PC-9 (cell line): ENCODE results near the gene ERCC2. TPM values are rescaled to one million over a fixed set of nuclear protein-coding genes. Genes with fewer than 3 reads are reported as not detected.

Source experiments
- BruUV-seq: library from RNA; stranded (reverse); fragments of 400-500 nt; replicated peaks from 2 replicates; lab custom pipeline; 2021; lab: Mats Ljungman, UMichigan
- CTCF ChIA-PET: fragments of 300-600 bp; sonication (Branson Sonifier 250); formaldehyde crosslinking; loops from one replicate; lab custom pipeline; 2022; ENCODE audit warnings: antibody characterized with exemption; lab: Charles Lee
- POLR2A ChIA-PET: fragments of 300-600 bp; sonication (Branson Sonifier 250); formaldehyde crosslinking; loops from one replicate; lab custom pipeline; 2022; ENCODE audit warnings: antibody characterized with exemption; ENCODE audit not compliant: unreplicated experiment; lab: Charles Lee
- DNase-seq, 2 experiments: peaks; one replicate each; pipeline versions ENCODE4 v3.0.0 to v3.0.0-alpha.2; 2015 to 2022; ENCODE audit warnings: mixed read lengths in 1 of 2
- H2AFZ ChIP-seq: fragments of 200-600 bp; sonication (generic); 2 replicates; pipeline ENCODE4 v1.8.1; 2017; ENCODE audit warnings: antibody characterized with exemption
- H3F3A ChIP-seq: fragments of 200-600 bp; sonication (generic); 2 replicates; pipeline ENCODE4 v1.8.1; 2017; ENCODE audit warnings: antibody characterized with exemption, mild to moderate bottlenecking, low read depth; ENCODE audit not compliant: insufficient read depth
- H3K27ac ChIP-seq: fragments of 200-600 bp; sonication (generic); 2 replicates; pipeline ENCODE4 v1.6.1; 2016; ENCODE audit warnings: mixed run types
- H3K27me3 ChIP-seq: fragments of 200-600 bp; sonication (generic); 2 replicates; pipeline ENCODE4 v1.6.1; 2016; ENCODE audit warnings: low read depth, mixed run types; ENCODE audit not compliant: insufficient read depth
- H3K36me3 ChIP-seq: fragments of 200-600 bp; sonication (generic); 2 replicates; pipeline ENCODE4 v1.6.1; 2016; ENCODE audit warnings: low read depth, mixed run types
- H3K4me1 ChIP-seq: fragments of 200-600 bp; sonication (generic); replicated peaks from 2 replicates; pipeline ENCODE4 v1.6.1; 2016; ENCODE audit warnings: mixed run types; ENCODE audit not compliant: insufficient read depth
- H3K4me2 ChIP-seq: fragments of 200-600 bp; sonication (generic); 2 replicates; pipeline ENCODE4 v1.6.1; 2017; ENCODE audit warnings: mixed run types
- H3K4me3 ChIP-seq: fragments of 200-600 bp; sonication (generic); 2 replicates; pipeline ENCODE4 v1.6.1; 2016; ENCODE audit warnings: mixed run types
- H3K79me2 ChIP-seq: fragments of 200-600 bp; sonication (generic); 2 replicates; pipeline ENCODE4 v1.6.1; 2017; ENCODE audit warnings: low read depth, mixed run types
- H3K9me2 ChIP-seq: fragments of 200-600 bp; sonication (generic); 2 replicates; pipeline ENCODE4 v1.8.1; 2017; ENCODE audit warnings: mild to moderate bottlenecking; ENCODE audit not compliant: insufficient read depth
- H3K9me3 ChIP-seq: fragments of 200-600 bp; sonication (generic); 2 replicates; pipeline ENCODE4 v1.8.1; 2016; ENCODE audit warnings: low read depth; ENCODE audit not compliant: insufficient read depth
- H4K20me1 ChIP-seq: fragments of 200-600 bp; sonication (generic); 2 replicates; pipeline ENCODE4 v1.8.1; 2017; ENCODE audit not compliant: insufficient read depth
- CTCF ChIP-seq: fragments of 200-600 bp; sonication (generic); conservative IDR thresholded peaks from 2 replicates; pipeline ENCODE4 v1.6.1; 2017; ENCODE audit warnings: mixed run types, antibody characterized with exemption, mild to moderate bottlenecking, moderate library complexity
- EZH2 ChIP-seq: fragments of 200-600 bp; sonication (generic); IDR thresholded peaks from 2 replicates; pipeline ENCODE4 v1.8.0; 2017; ENCODE audit warnings: antibody characterized with exemption, low read depth
- intact Hi-C: fragments of 100-400 bp; cut with micrococcal nuclease; formaldehyde crosslinking; loops from one replicate; pipeline ENCODE4 v1.10.0; 2022; ENCODE audit not compliant: unreplicated experiment
- total RNA-seq: library from RNA; stranded (reverse); gene quantifications from 2 replicates; pipeline ENCODE4 v1.2.3, GENCODE V29; 2021

The ERCC2 gene
- total RNA-seq, 1 experiment from 2014 or later: 33.1 TPM

- no peak overlapping the region for H2AFZ ChIP-seq
- BruUV-seq: no TSS peak
- no peaks in the 10 kb centered on the region for H3K79me2 ChIP-seq
- H4K20me1 ChIP-seq: no peaks in the 10 kb centered on the region
- POLR2A ChIA-PET: no interaction called here
- H3K27me3 ChIP-seq: no peaks in the 10 kb centered on the region
- H3K4me1 ChIP-seq: no peaks in the 10 kb centered on the region
- no peaks in the 10 kb centered on the region for H3K9me2 ChIP-seq
- DNase-seq: no peak
- no peaks in the 10 kb centered on the region for H3K36me3 ChIP-seq
- H3K9me3 ChIP-seq: no peaks in the 10 kb centered on the region
- no peak overlapping the region for H3K27ac ChIP-seq
- peaks cover 9% of the 10 kb centered on the region for H3F3A ChIP-seq
- no peak for TF ChIP-seq EZH2
- TF ChIP-seq CTCF: no peak
- intact Hi-C loops: no loop called here
- H3K4me2 ChIP-seq: no peak overlapping the region
- H3K4me3 ChIP-seq: no peak overlapping the region
- CTCF ChIA-PET: no interaction called here
Observed at GRCh38 chr19:45303269-45304060, 66.9 kb downstream of the ERCC2 start.

GRCh38 chr19:45302416-45302815, 68.0 kb downstream of the ERCC2 start:
- Histone ChIP-seq H3K79me2 (no peaks in the 10 kb centered on the region), H4K20me1 (no peaks in the 10 kb centered on the region), H3K4me2 (no peak overlapping the region), H2AFZ (no peak overlapping the region), H3K4me3 (no peak overlapping the region), H3K9me3 (no peaks in the 10 kb centered on the region), H3K27me3 (no peaks in the 10 kb centered on the region), H3K9me2 (no peaks in the 10 kb centered on the region), H3F3A (peaks cover 6% of the 10 kb centered on the region), H3K36me3 (no peaks in the 10 kb centered on the region), H3K27ac (no peak overlapping the region), H3K4me1 (no peaks in the 10 kb centered on the region)
- no TSS peak for BruUV-seq
- ChIA-PET CTCF (no interaction called here), POLR2A (no interaction called here)
- intact Hi-C loops: no loop called here
- DNase-seq: no peak
- TF ChIP-seq CTCF (no peak), EZH2 (no peak)

Other genes with a start within 250 kb of the ERCC2 start
- 0.37 and 0.75 TPM in 2 replicates for gene NKPD1, start 209.6 kb downstream of the ERCC2 start, total RNA-seq
- gene TRAPPC6A, start 192.3 kb downstream of the ERCC2 start, total RNA-seq: 61.6 and 104 TPM in 2 replicates
- gene BLOC1S3, start 191.8 kb downstream of the ERCC2 start, total RNA-seq: 11.5 and 17.8 TPM in 2 replicates
- gene EXOC3L2, start 125.2 kb downstream of the ERCC2 start, total RNA-seq: not detected in 2 replicates
- gene MARK4, start 119.3 kb downstream of the ERCC2 start, total RNA-seq: 49.4 and 85.8 TPM in 2 replicates
- not detected in 2 replicates for gene CKM, start 47.7 kb downstream of the ERCC2 start, total RNA-seq
- 20.6 and 30.7 TPM in 2 replicates for gene KLC3, start 29.8 kb downstream of the ERCC2 start, total RNA-seq
- gene PPP1R13L, start 34.5 kb upstream of the ERCC2 start, total RNA-seq: 113 and 121 TPM in 2 replicates
- gene POLR1G, start 36.1 kb upstream of the ERCC2 start, total RNA-seq: 9.6 and 11.5 TPM in 2 replicates
- gene ERCC1, start 53.3 kb upstream of the ERCC2 start, total RNA-seq: 102 and 138 TPM in 2 replicates
- gene FOSB, start 97.4 kb upstream of the ERCC2 start, total RNA-seq: 7.9 and 16.5 TPM in 2 replicates
- gene RTN2, start 126.5 kb upstream of the ERCC2 start, total RNA-seq: 49.6 and 50.1 TPM in 2 replicates
- 5.0 and 9.5 TPM in 2 replicates for gene PPM1N, start 127.9 kb upstream of the ERCC2 start, total RNA-seq
- gene VASP, start 136.9 kb upstream of the ERCC2 start, total RNA-seq: 123 and 155 TPM in 2 replicates
- gene OPA3, start 214.2 kb upstream of the ERCC2 start, total RNA-seq: 10.8 and 15.2 TPM in 2 replicates
- gene GPR4, start 231.6 kb upstream of the ERCC2 start, total RNA-seq: not detected in 2 replicates